Endothelial cell of hepatic sinusoid (primary cell): ENCODE results near the gene LAMA2.
"Not testable (repeated sequence)": the region's sequence is repeated elsewhere in the genome, so short reads cannot be mapped to it uniquely, and the experiment has no call there.

Experiments used
- in situ Hi-C: cut with HindIII; loops from 2 replicates; pipeline ENCODE4 v1.10.0; 2017; ENCODE audit warnings: low sequenced_read_pairs

Gene LAMA2

GRCh38 chr6:129112591-129112990 is 229.7 kb downstream of the LAMA2 start:
- in situ Hi-C loops, result no loop called here

GRCh38 chr6:129113637-129114036 is 230.7 kb downstream of the LAMA2 start:
- in situ Hi-C loops, result no loop called here

- in situ Hi-C loops, result no loop called here
Measured at GRCh38 chr6:129114636-129115391, 231.9 kb downstream of the LAMA2 start.

- in situ Hi-C loops, result no loop called here
Measured at GRCh38 chr6:129115471-129115870, 232.5 kb downstream of the LAMA2 start.

- in situ Hi-C loops, result no loop called here
Measured at GRCh38 chr6:129117355-129117754, 234.4 kb downstream of the LAMA2 start.

- in situ Hi-C loops, result loop anchor here (5.0 kb wide), 1 partner anchor 49 kb away; no protein-coding TSS in a partner anchor
Measured at GRCh38 chr6:129120856-129121638, 238.1 kb downstream of the LAMA2 start.

GRCh38 chr6:129124347-129124746 is 241.4 kb downstream of the LAMA2 start:
- in situ Hi-C loops, result loop anchor here (5.0 kb wide), 1 partner anchor 52 kb away; no protein-coding TSS in a partner anchor

- in situ Hi-C loops, result no loop called here
Measured at GRCh38 chr6:129130106-129130505, 247.2 kb downstream of the LAMA2 start.

- in situ Hi-C loops, result no loop called here
Measured at GRCh38 chr6:129130959-129131681, 248.2 kb downstream of the LAMA2 start.

GRCh38 chr6:129133770-129134192 is 250.8 kb downstream of the LAMA2 start:
- in situ Hi-C loops, result no loop called here

GRCh38 chr6:129134535-129134934 is 251.6 kb downstream of the LAMA2 start:
- in situ Hi-C loops, result no loop called here

GRCh38 chr6:129135451-129135850 is 252.5 kb downstream of the LAMA2 start:
- in situ Hi-C loops, result no loop called here

GRCh38 chr6:129136751-129137150 is 253.8 kb downstream of the LAMA2 start:
- in situ Hi-C loops, result no loop called here

GRCh38 chr6:129138739-129139405 is 255.9 kb downstream of the LAMA2 start:
- in situ Hi-C loops, result no loop called here

- in situ Hi-C loops, result no loop called here
Measured at GRCh38 chr6:129140526-129140925, 257.6 kb downstream of the LAMA2 start.

- in situ Hi-C loops, result no loop called here
Measured at GRCh38 chr6:129141499-129141898, 258.6 kb downstream of the LAMA2 start.

- in situ Hi-C loops, result no loop called here
Measured at GRCh38 chr6:129146902-129147301, 264.0 kb downstream of the LAMA2 start.

GRCh38 chr6:129150507-129150906 is 267.6 kb downstream of the LAMA2 start:
- in situ Hi-C loops, result no loop called here

GRCh38 chr6:129153257-129153656 is 270.3 kb downstream of the LAMA2 start:
- in situ Hi-C loops, result no loop called here

GRCh38 chr6:129159242-129159641 is 276.3 kb downstream of the LAMA2 start:
- in situ Hi-C loops, result not testable (repeated sequence)

GRCh38 chr6:129162605-129163004 is 279.7 kb downstream of the LAMA2 start:
- in situ Hi-C loops, result no loop called here
